ENCODE results near the gene ERBB4. TPM values are rescaled to one million over a fixed set of nuclear protein-coding genes. Genes with fewer than 3 reads are reported as not detected.

ERBB4 gene
- total RNA-seq, 1 donor from 2014 or later: 9.2 TPM

DNA sequence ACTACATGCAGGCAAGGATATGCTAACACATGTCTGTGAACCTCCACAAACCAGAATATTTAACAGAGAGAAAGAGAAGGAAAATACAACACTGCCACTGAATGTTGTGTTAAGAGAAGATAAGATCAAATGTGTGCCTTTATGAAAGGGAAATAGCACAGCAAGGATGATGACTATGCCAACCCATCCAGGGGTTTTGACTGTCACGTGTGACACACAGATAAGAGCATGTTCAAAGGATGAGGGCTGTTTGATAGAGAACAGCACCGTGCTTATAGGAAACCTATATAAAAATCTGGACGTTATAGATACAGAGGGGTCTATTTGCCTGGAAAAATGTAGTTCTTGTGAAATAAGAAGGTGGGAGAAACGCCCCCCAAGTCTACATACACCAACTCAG, 1070.4 kb downstream of the ERBB4 start:
- Mint-ChIP-seq H3K9me3 (peaks cover 9% of the 10 kb centered on the region), H3K4me3 (no peak overlapping the region), H3K27me3 (ENCODE audit: low read depth) (no peaks in the 10 kb centered on the region), H3K4me1 (peaks cover 11% of the 10 kb centered on the region), H3K27ac (no peak overlapping the region), H3K36me3 (peaks cover 2% of the 10 kb centered on the region)
- no peak for TF ChIP-seq CTCF (IDR thresholded peaks at IDR 0.05; ENCODE audit: unreplicated experiment)
- no peak for DNase-seq (ENCODE audit: low spot score in 2 of 2, unreplicated experiment in 2 of 2)

GRCh38 chr2:211463397-211463796, 1075.2 kb downstream of the ERBB4 start:
- Mint-ChIP-seq H3K36me3 (no peaks in the 10 kb centered on the region), H3K4me1 (peaks cover 5% of the 10 kb centered on the region), H3K4me3 (no peak overlapping the region), H3K27me3 (ENCODE audit: low read depth) (no peaks in the 10 kb centered on the region), H3K9me3 (peaks cover 5% of the 10 kb centered on the region), H3K27ac (no peak overlapping the region)
- TF ChIP-seq CTCF (IDR thresholded peaks at IDR 0.05; ENCODE audit: unreplicated experiment): no peak
- DNase-seq (ENCODE audit: low spot score in 2 of 2, unreplicated experiment in 2 of 2): no peak

DNA sequence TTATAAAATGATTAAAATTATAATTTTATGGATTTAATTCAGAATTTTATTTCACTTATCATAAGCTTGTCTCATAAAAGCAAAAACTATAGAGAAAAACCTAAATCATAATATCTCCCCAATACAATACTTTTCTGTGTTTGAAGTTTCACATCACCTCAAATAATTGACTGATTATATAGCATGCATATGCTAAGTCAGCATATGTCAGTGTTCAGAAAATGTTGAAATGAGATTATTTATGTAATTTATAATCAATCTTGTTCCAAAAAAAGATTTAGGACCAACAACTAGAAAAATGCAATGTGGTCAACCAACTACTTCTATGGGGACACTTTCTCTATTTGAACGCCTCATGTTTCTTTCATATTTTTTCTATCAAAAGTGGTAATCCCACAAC, 1079.6 kb downstream of the ERBB4 start:
- H3K9me3 Mint-ChIP-seq: peaks cover 6% of the 10 kb centered on the region
- H3K4me3 Mint-ChIP-seq: no peak overlapping the region
- TF ChIP-seq CTCF (IDR thresholded peaks at IDR 0.05; ENCODE audit: unreplicated experiment): no peak
- no peaks in the 10 kb centered on the region for H3K27me3 Mint-ChIP-seq (ENCODE audit: low read depth)
- H3K27ac Mint-ChIP-seq: no peak overlapping the region
- H3K4me1 Mint-ChIP-seq: peaks cover 16% of the 10 kb centered on the region
- DNase-seq (ENCODE audit: low spot score in 2 of 2, unreplicated experiment in 2 of 2): no peak
- no peaks in the 10 kb centered on the region for H3K36me3 Mint-ChIP-seq

- no peak overlapping the region for H3K4me3 Mint-ChIP-seq
- no peak for DNase-seq (ENCODE audit: low spot score in 2 of 2, unreplicated experiment in 2 of 2)
- H3K27ac Mint-ChIP-seq: no peak overlapping the region
- H3K9me3 Mint-ChIP-seq: peaks cover 6% of the 10 kb centered on the region
- peaks cover 16% of the 10 kb centered on the region for H3K4me1 Mint-ChIP-seq
- H3K36me3 Mint-ChIP-seq: no peaks in the 10 kb centered on the region
- no peak for TF ChIP-seq CTCF (IDR thresholded peaks at IDR 0.05; ENCODE audit: unreplicated experiment)
- no peaks in the 10 kb centered on the region for H3K27me3 Mint-ChIP-seq (ENCODE audit: low read depth)
Observed at GRCh38 chr2:211457325-211457724, 1081.3 kb downstream of the ERBB4 start.

DNA sequence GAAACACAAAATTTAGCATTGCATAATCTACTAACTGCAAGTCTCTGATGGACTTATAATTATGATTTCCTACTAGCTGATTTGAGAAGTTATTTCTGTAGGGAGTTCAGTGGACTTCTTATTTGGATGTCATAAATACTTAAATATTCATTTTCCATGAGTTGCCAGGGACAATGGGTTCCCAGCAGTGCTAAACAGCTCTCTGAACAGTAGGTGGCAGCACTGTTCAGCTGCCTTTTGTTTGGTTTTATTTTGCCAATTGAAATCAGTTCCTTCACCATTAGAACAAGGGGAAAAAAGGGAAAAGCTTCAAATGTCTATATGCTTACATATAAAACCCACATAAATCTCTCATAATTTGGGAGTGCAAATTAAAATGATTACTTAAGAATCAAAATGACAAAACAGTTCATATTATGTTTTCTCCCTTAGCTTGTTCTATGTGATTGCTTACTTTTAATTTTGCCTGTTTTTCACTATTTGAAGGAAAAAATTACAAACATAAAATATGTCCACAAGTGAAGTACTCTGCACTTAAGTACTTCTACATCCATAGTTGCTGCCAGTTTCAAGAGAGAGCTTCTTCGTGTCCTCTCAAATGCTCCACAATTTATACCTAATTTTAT, 1083.3 kb downstream of the ERBB4 start:
- Mint-ChIP-seq H3K27ac (no peak overlapping the region), H3K36me3 (no peaks in the 10 kb centered on the region), H3K4me3 (peak overlapping the region; percentile 27), H3K4me1 (peaks cover 23% of the 10 kb centered on the region), H3K27me3 (ENCODE audit: low read depth) (no peaks in the 10 kb centered on the region), H3K9me3 (peaks cover 6% of the 10 kb centered on the region)
- peak in 1 of 2 experiments; percentile 53 for DNase-seq (ENCODE audit: low spot score in 2 of 2, unreplicated experiment in 2 of 2)
- peak; percentile 86 for TF ChIP-seq CTCF (IDR thresholded peaks at IDR 0.05; ENCODE audit: unreplicated experiment)
